IPS-18a (cell line): ENCODE measurements around the gene SMIM43.

ENCODE experiments used
- H3K27ac ChIP-seq: one replicate; pipeline ENCODE4 v1.5.1; 2013; ENCODE audit warnings: low read length
- H3K27me3 ChIP-seq: one replicate; pipeline ENCODE4 v1.6.1; 2013; ENCODE audit warnings: mild to moderate bottlenecking, low read length; ENCODE audit not compliant: control insufficient read depth, insufficient read depth
- H3K36me3 ChIP-seq: one replicate; pipeline ENCODE4 v1.6.1; 2013; ENCODE audit warnings: low read depth, low read length; ENCODE audit not compliant: control insufficient read depth
- H3K4me1 ChIP-seq: one replicate; pipeline ENCODE4 v1.6.1; 2013; ENCODE audit warnings: low read depth, low read length; ENCODE audit not compliant: control insufficient read depth
- H3K4me3 ChIP-seq: one replicate; pipeline ENCODE4 v1.5.1; 2013; ENCODE audit warnings: low read length
- H3K9ac ChIP-seq: one replicate; pipeline ENCODE4 v1.6.1; 2013; ENCODE audit warnings: mild to moderate bottlenecking, low read length, moderate library complexity
- H3K9me3 ChIP-seq: one replicate; pipeline ENCODE4 v1.6.1; 2013; ENCODE audit warnings: low read depth, low read length; ENCODE audit not compliant: control insufficient read depth

The SMIM43 gene

GRCh38 chr4:121709766-121710405, 55.1 kb downstream of the SMIM43 start:
- H3K36me3 ChIP-seq = no peaks in the 10 kb centered on the region
- H3K9me3 ChIP-seq = no peaks in the 10 kb centered on the region
- H3K27ac ChIP-seq = no peak overlapping the region
- H3K27me3 ChIP-seq = no peaks in the 10 kb centered on the region
- H3K9ac ChIP-seq = no peak overlapping the region
- H3K4me1 ChIP-seq = peaks cover 27% of the 10 kb centered on the region
- H3K4me3 ChIP-seq = no peak overlapping the region
